Panc1 (cell line): ENCODE data around the gene MCM9. TPM values are rescaled to one million over a fixed set of nuclear protein-coding genes. Genes with fewer than 3 reads are reported as not detected.

Experiments
- ATAC-seq: fragments of 200-7000 bp; cut with Tn5 transposase; 2 replicates; pipeline ENCODE4 v1.9.1; 2020; ENCODE audit warnings: mild to moderate bottlenecking, moderate library complexity
- BruUV-seq: library from RNA; stranded (reverse); fragments of 400-500 nt; replicated peaks from 2 replicates; lab custom pipeline; 2021; lab: Mats Ljungman, UMichigan
- CTCF ChIA-PET: fragments of 300-600 bp; sonication (Branson Sonifier 250); formaldehyde crosslinking; loops from one replicate; lab custom pipeline; 2022; ENCODE audit warnings: antibody characterized with exemption; lab: Charles Lee
- POLR2A ChIA-PET: fragments of 300-600 bp; sonication (Branson Sonifier 250); formaldehyde crosslinking; loops from one replicate; lab custom pipeline; 2022; ENCODE audit warnings: antibody characterized with exemption; lab: Charles Lee
- DNase-seq: peaks from one replicate; pipeline ENCODE4 v3.0.0-alpha.2; 2010; ENCODE audit warnings: low read depth, low spot score
- H3K27ac ChIP-seq: 2 replicates; pipeline ENCODE4 v1.5.1; 2011; ENCODE audit warnings: mild to moderate bottlenecking, low read length, inconsistent platforms
- H3K27me3 ChIP-seq: fragments of 200-500 bp; sonication (Bioruptor generic); 2 replicates; pipeline ENCODE4 v1.6.0; 2014; ENCODE audit warnings: low read length, inconsistent platforms; ENCODE audit not compliant: control insufficient read depth, insufficient read depth
- H3K36me3 ChIP-seq: fragments of 200-500 bp; sonication (Bioruptor generic); 2 replicates; pipeline ENCODE4 v1.5.1; 2014; ENCODE audit warnings: inconsistent platforms, mild to moderate bottlenecking, low read length, moderate library complexity; ENCODE audit not compliant: control insufficient read depth, insufficient read depth
- H3K4me1 ChIP-seq: 2 replicates; pipeline ENCODE4 v1.5.1; 2011; ENCODE audit warnings: inconsistent platforms, mild to moderate bottlenecking, low read length, moderate library complexity; ENCODE audit not compliant: control insufficient read depth, insufficient read depth
- H3K4me3 ChIP-seq, 2 experiments: 2 replicates each; pipeline ENCODE4 v1.5.1; 2011 to 2012; ENCODE audit warnings: low read depth in 2 of 2, low read length in 2 of 2, mild to moderate bottlenecking in 2 of 2, inconsistent platforms in 1 of 2, moderate library complexity in 1 of 2
- H3K9me3 ChIP-seq: fragments of 200-500 bp; sonication (Bioruptor generic); 2 replicates; pipeline ENCODE4 v1.5.1; 2014; ENCODE audit warnings: low read depth, mild to moderate bottlenecking, inconsistent platforms, low read length, moderate library complexity; ENCODE audit not compliant: control insufficient read depth, insufficient read depth
- CTCF ChIP-seq: fragments of 450-650 bp; IDR thresholded peaks from 2 replicates; pipeline ENCODE4 v1.5.1; 2017; ENCODE audit warnings: mild to moderate bottlenecking
- POLR2AphosphoS5 ChIP-seq: IDR thresholded peaks from 2 replicates; pipeline ENCODE4 v1.6.1; 2012; ENCODE audit warnings: mild to moderate bottlenecking, low read depth, low read length, moderate library complexity
- REST ChIP-seq, 2 experiments: IDR thresholded peaks; 2 replicates each; pipeline ENCODE4 v1.6.1; 2011 to 2012; ENCODE audit warnings: low read depth in 2 of 2, control low read depth in 1 of 2, low read length in 1 of 2, mild to moderate bottlenecking in 1 of 2, moderate library complexity in 1 of 2; ENCODE audit not compliant: insufficient read depth in 1 of 2
- SIN3A ChIP-seq: IDR thresholded peaks from 2 replicates; pipeline ENCODE4 v1.6.1; 2012; ENCODE audit warnings: low read depth, mild to moderate bottlenecking, low read length, moderate library complexity, borderline replicate concordance; ENCODE audit not compliant: insufficient read depth
- TCF7L2 ChIP-seq: IDR thresholded peaks from 2 replicates; pipeline ENCODE4 v1.6.1; 2011; ENCODE audit warnings: mild to moderate bottlenecking, low read depth, low read length, inconsistent platforms
- in situ Hi-C: cut with HindIII; loops from 2 replicates; pipeline ENCODE4 v1.10.0; 2016; ENCODE audit warnings: low sequenced_read_pairs, low pct_unique_long_range_greater_than_20kb
- intact Hi-C: fragments of 100-400 bp; cut with micrococcal nuclease; formaldehyde crosslinking; loops from one replicate; pipeline ENCODE4 v1.10.0; 2022; ENCODE audit not compliant: unreplicated experiment
- total RNA-seq: library from RNA; stranded (reverse); gene quantifications from one replicate; pipeline ENCODE4 v1.2.1, GENCODE V29; 2021; ENCODE audit not compliant: unreplicated experiment

Gene MCM9
- total RNA-seq, 1 experiment from 2014 or later: 20.4 TPM

GRCh38 chr6:118770112-118770788 lies 164.7 kb downstream of the MCM9 start:
- Histone ChIP-seq H3K36me3 (no peaks in the 10 kb centered on the region), H3K9me3 (no peaks in the 10 kb centered on the region), H3K27me3 (peaks cover 2% of the 10 kb centered on the region; the same call in 1 of the 2 replicates), H3K27ac (no peak overlapping the region), H3K4me3 (no peak overlapping the region), H3K4me1 (no peaks in the 10 kb centered on the region)
- in situ Hi-C loops: no loop called here
- DNase-seq (no peak), ATAC-seq (no peak)
- no TSS peak for BruUV-seq
- ChIA-PET POLR2A (no interaction called here), CTCF (no interaction called here)
- TF ChIP-seq POLR2AphosphoS5 (no peak), SIN3A (no peak)
- intact Hi-C loops: no loop called here

- TF ChIP-seq CTCF (no peak), TCF7L2 (no peak), REST (IDR thresholded peaks at IDR 0.05; ENCODE audit: insufficient read depth in 1 of 2, low read depth in 2 of 2, low read length in 1 of 2) (no peak), SIN3A (no peak), POLR2AphosphoS5 (no peak)
- in situ Hi-C loops: no loop called here
- Histone ChIP-seq H3K36me3 (no peaks in the 10 kb centered on the region), H3K9me3 (no peaks in the 10 kb centered on the region), H3K4me1 (no peaks in the 10 kb centered on the region), H3K27ac (no peak overlapping the region), H3K4me3 (no peak overlapping the region), H3K27me3 (peaks cover 2% of the 10 kb centered on the region; the same call in 1 of the 2 replicates)
- intact Hi-C loops: no loop called here
- ChIA-PET CTCF (interaction anchor here (0.6 kb wide), 1 partner anchor 31 kb away, joined by 4 read pairs; no protein-coding TSS in a partner anchor), POLR2A (no interaction called here)
- ATAC-seq: no peak
- DNase-seq: no peak
- BruUV-seq: no TSS peak
Measured at GRCh38 chr6:118768904-118769325, 166.0 kb downstream of the MCM9 start.

- ATAC-seq (no peak), DNase-seq (no peak)
- H3K4me3 ChIP-seq: no peak overlapping the region
- H3K4me1 ChIP-seq: no peaks in the 10 kb centered on the region
- H3K9me3 ChIP-seq: no peaks in the 10 kb centered on the region
- H3K27me3 ChIP-seq: peaks cover 2% of the 10 kb centered on the region; the same call in 1 of the 2 replicates
- BruUV-seq: no TSS peak
- intact Hi-C loops (no loop called here), in situ Hi-C loops (no loop called here)
- no peak for TF ChIP-seq SIN3A
- TF ChIP-seq CTCF: no peak
- TF ChIP-seq TCF7L2: no peak
- TF ChIP-seq POLR2AphosphoS5: no peak
- no peak for TF ChIP-seq REST (IDR thresholded peaks at IDR 0.05; ENCODE audit: insufficient read depth in 1 of 2, low read depth in 2 of 2, low read length in 1 of 2)
- H3K36me3 ChIP-seq: no peaks in the 10 kb centered on the region
- H3K27ac ChIP-seq: no peak overlapping the region
- ChIA-PET POLR2A (no interaction called here), CTCF (no interaction called here)
Measured at GRCh38 chr6:118768441-118768840, 166.5 kb downstream of the MCM9 start.
